Central memory CD8-positive, alpha-beta T cell (primary cell): ENCODE measurements around the gene RPS8.

ENCODE experiments used
- ATAC-seq: fragments of 150-1000 bp; cut with Tn5 transposase; replicated peaks from 2 replicates; pipeline ENCODE4 v1.10.0; 2022; ENCODE audit warnings: mild to moderate bottlenecking, moderate FRiP score, moderate number of reproducible peaks; ENCODE audit not compliant: poor library complexity, severe bottlenecking; ENCODE audit errors: extremely low read depth
- DNase-seq, 2 donors: peaks; one replicate each; pipeline ENCODE4 v3.0.0; 2021; ENCODE audit warnings: low spot score in 2 of 2
- H3K27ac Mint-ChIP-seq: one replicate; pipeline ENCODE4 v1.8.0; 2022; ENCODE audit warnings: low read depth, mild to moderate bottlenecking, moderate library complexity, mixed read lengths
- H3K27me3 Mint-ChIP-seq: one replicate; pipeline ENCODE4 v1.8.0; 2022; ENCODE audit warnings: mixed read lengths
- H3K36me3 Mint-ChIP-seq: one replicate; pipeline ENCODE4 v1.8.0; 2022; ENCODE audit warnings: mild to moderate bottlenecking, moderate library complexity, mixed read lengths; ENCODE audit not compliant: insufficient read depth
- H3K4me1 Mint-ChIP-seq: one replicate; pipeline ENCODE4 v1.8.0; 2022; ENCODE audit warnings: mixed read lengths
- H3K4me3 Mint-ChIP-seq: one replicate; pipeline ENCODE4 v1.8.0; 2022; ENCODE audit warnings: mild to moderate bottlenecking, moderate library complexity, mixed read lengths
- H3K9me3 Mint-ChIP-seq: one replicate; pipeline ENCODE4 v1.8.0; 2022; ENCODE audit warnings: mixed read lengths

RPS8 gene

GRCh38 chr1:44801491-44802305 is 26.4 kb downstream of the RPS8 start:
- H3K9me3 Mint-ChIP-seq: no peaks in the 10 kb centered on the region
- H3K27ac Mint-ChIP-seq: peak overlapping the region; percentile 75
- H3K27me3 Mint-ChIP-seq: no peaks in the 10 kb centered on the region
- peak; percentile 6 for ATAC-seq
- H3K4me1 Mint-ChIP-seq: peaks cover 35% of the 10 kb centered on the region
- H3K4me3 Mint-ChIP-seq: peak overlapping the region; percentile 64
- H3K36me3 Mint-ChIP-seq: peaks cover 56% of the 10 kb centered on the region
- no peak for DNase-seq

- DNase-seq (no peak), ATAC-seq (no peak)
- Mint-ChIP-seq H3K36me3 (peaks cover 63% of the 10 kb centered on the region), H3K4me3 (peak overlapping the region; percentile 64), H3K27me3 (no peaks in the 10 kb centered on the region), H3K27ac (peak overlapping the region; percentile 75), H3K9me3 (no peaks in the 10 kb centered on the region), H3K4me1 (peaks cover 43% of the 10 kb centered on the region)
Measured at GRCh38 chr1:44802306-44803061, 27.1 kb downstream of the RPS8 start.

- no peaks in the 10 kb centered on the region for H3K9me3 Mint-ChIP-seq
- peaks cover 48% of the 10 kb centered on the region for H3K4me1 Mint-ChIP-seq
- ATAC-seq (no peak), DNase-seq (no peak)
- H3K4me3 Mint-ChIP-seq: peak overlapping the region; percentile 63
- H3K36me3 Mint-ChIP-seq: peaks cover 68% of the 10 kb centered on the region
- H3K27me3 Mint-ChIP-seq: no peaks in the 10 kb centered on the region
- peak overlapping the region; percentile 75 for H3K27ac Mint-ChIP-seq
Measured at GRCh38 chr1:44803062-44803311, 27.6 kb downstream of the RPS8 start.

- H3K4me1 Mint-ChIP-seq: peaks cover 51% of the 10 kb centered on the region
- peak overlapping the region; percentile 63 for H3K4me3 Mint-ChIP-seq
- ATAC-seq (no peak), DNase-seq (no peak)
- no peaks in the 10 kb centered on the region for H3K9me3 Mint-ChIP-seq
- H3K27me3 Mint-ChIP-seq: no peaks in the 10 kb centered on the region
- peaks cover 70% of the 10 kb centered on the region for H3K36me3 Mint-ChIP-seq
- peak overlapping the region; percentile 75 for H3K27ac Mint-ChIP-seq
Measured at GRCh38 chr1:44803312-44804095, 28.2 kb downstream of the RPS8 start.

GRCh38 chr1:44805311-44806024 is 30.1 kb downstream of the RPS8 start:
- no peak for ATAC-seq
- Mint-ChIP-seq H3K27me3 (no peaks in the 10 kb centered on the region), H3K9me3 (no peaks in the 10 kb centered on the region), H3K4me1 (peaks cover 64% of the 10 kb centered on the region), H3K27ac (peak overlapping the region; percentile 75), H3K4me3 (peak overlapping the region; percentile 36), H3K36me3 (peaks cover 75% of the 10 kb centered on the region)
- DNase-seq: no peak

GRCh38 chr1:44806025-44806703 is 30.8 kb downstream of the RPS8 start:
- Mint-ChIP-seq H3K9me3 (no peaks in the 10 kb centered on the region), H3K27ac (peak overlapping the region; percentile 100), H3K4me1 (peaks cover 66% of the 10 kb centered on the region), H3K4me3 (peak overlapping the region; percentile 36), H3K36me3 (peaks cover 71% of the 10 kb centered on the region), H3K27me3 (no peaks in the 10 kb centered on the region)
- DNase-seq: no peak
- ATAC-seq: no peak

- ATAC-seq: peak; percentile 0
Measured at GRCh38 chr1:44806704-44807363, 31.5 kb downstream of the RPS8 start, which contains the start of gene DYNLT4. DYNLT4 (minus strand) TSS chr1:44807351; CDS start chr1:44806668, 683 bp downstream.

GRCh38 chr1:44807364-44808062 is 32.2 kb downstream of the RPS8 start:
- peak; percentile 72 to 89 for DNase-seq
- peaks cover 68% of the 10 kb centered on the region for H3K4me1 Mint-ChIP-seq
- ATAC-seq: peak; percentile 59
- peak overlapping the region; percentile 74 for H3K4me3 Mint-ChIP-seq
- H3K36me3 Mint-ChIP-seq: peaks cover 64% of the 10 kb centered on the region
- no peaks in the 10 kb centered on the region for H3K9me3 Mint-ChIP-seq
- H3K27ac Mint-ChIP-seq: peak overlapping the region; percentile 100
- H3K27me3 Mint-ChIP-seq: no peaks in the 10 kb centered on the region

More at GRCh38 chr1:44806704-44807363, 31.5 kb downstream of the RPS8 start, which contains the start of gene DYNLT4:
- DNase-seq: no peak
- peaks cover 67% of the 10 kb centered on the region for H3K36me3 Mint-ChIP-seq
- no peaks in the 10 kb centered on the region for H3K9me3 Mint-ChIP-seq
- peaks cover 70% of the 10 kb centered on the region for H3K4me1 Mint-ChIP-seq
- peak within 1 kb of the TSS; percentile 74 for H3K4me3 Mint-ChIP-seq
- no peaks in the 10 kb centered on the region for H3K27me3 Mint-ChIP-seq
- H3K27ac Mint-ChIP-seq: peak within 1 kb of the TSS; percentile 100

- H3K4me1 Mint-ChIP-seq: peaks cover 61% of the 10 kb centered on the region
Measured at GRCh38 chr1:44808063-44808937, 33.0 kb downstream of the RPS8 start, which contains the start of gene BTBD19. BTBD19 (plus strand) TSS chr1:44808523; CDS start chr1:44808821, 298 bp downstream.

More at GRCh38 chr1:44808063-44808937, 33.0 kb downstream of the RPS8 start, which contains the start of gene BTBD19:
- peaks cover 58% of the 10 kb centered on the region for H3K36me3 Mint-ChIP-seq
- DNase-seq (no peak), ATAC-seq (peak; percentile 2)
- H3K27ac Mint-ChIP-seq: peak within 1 kb of the TSS; percentile 100
- H3K4me3 Mint-ChIP-seq: peak within 1 kb of the TSS; percentile 74
- no peaks in the 10 kb centered on the region for H3K27me3 Mint-ChIP-seq
- H3K9me3 Mint-ChIP-seq: no peaks in the 10 kb centered on the region
